IPS DF 6.9 (cell line): ENCODE results near the gene UBTD1.
A peak's percentile ranks its signal among the peaks of the same experiment; 100 is the strongest.

ENCODE experiments used
- DNase-seq: peaks from one replicate; pipeline ENCODE4 v3.0.0-alpha.2; 2013; ENCODE audit warnings: low read depth, low spot score
- H3K27ac ChIP-seq: one replicate; pipeline ENCODE4 v1.5.1; 2013; ENCODE audit warnings: low read length, control low read depth
- H3K27me3 ChIP-seq: 2 replicates; pipeline ENCODE4 v1.6.1; 2013; ENCODE audit warnings: mild to moderate bottlenecking, low read length; ENCODE audit not compliant: control insufficient read depth, insufficient read depth
- H3K36me3 ChIP-seq: 2 replicates; pipeline ENCODE4 v1.6.1; 2013; ENCODE audit warnings: low read length; ENCODE audit not compliant: control insufficient read depth, insufficient read depth
- H3K4me1 ChIP-seq: 2 replicates; pipeline ENCODE4 v1.6.1; 2013; ENCODE audit warnings: low read length; ENCODE audit not compliant: control insufficient read depth, insufficient read depth
- H3K4me3 ChIP-seq: 2 replicates; pipeline ENCODE4 v1.5.1; 2013; ENCODE audit warnings: mild to moderate bottlenecking, low read length
- H3K9me3 ChIP-seq: 2 replicates; pipeline ENCODE4 v1.6.1; 2013; ENCODE audit warnings: low read length, inconsistent platforms; ENCODE audit not compliant: control insufficient read depth, insufficient read depth
- WGBS: extraction: QIAGEN DNeasy Blood & Tissue Kit; methylation state at CpG from one replicate; pipeline ENCODE4 v1.1.7; 2013; ENCODE audit warnings: mixed read lengths, missing lambda C conversion rate; ENCODE audit not compliant: insufficient read length, insufficient coverage; 5-methylcytosine and 5-hydroxymethylcytosine counted together

UBTD1 gene

GRCh38 chr10:97498841-97499560, at the start of gene UBTD1:
Gene UBTD1 (plus strand): TSS chr10:97498924. CDS start chr10:97499204, 280 bp downstream.
- Histone ChIP-seq H3K4me1 (peaks cover 6% of the 10 kb centered on the region; the same call in 1 of the 2 replicates), H3K36me3 (no peaks in the 10 kb centered on the region), H3K9me3 (no peaks in the 10 kb centered on the region), H3K27ac (no peak within 1 kb of the TSS), H3K27me3 (peaks cover 2% of the 10 kb centered on the region; the same call in 1 of the 2 replicates), H3K4me3 (peak within 1 kb of the TSS; percentile 79)
- DNase-seq, result no peak
- no CpG with 5 or more reads among the region's 66 CpGs for WGBS

DNA sequence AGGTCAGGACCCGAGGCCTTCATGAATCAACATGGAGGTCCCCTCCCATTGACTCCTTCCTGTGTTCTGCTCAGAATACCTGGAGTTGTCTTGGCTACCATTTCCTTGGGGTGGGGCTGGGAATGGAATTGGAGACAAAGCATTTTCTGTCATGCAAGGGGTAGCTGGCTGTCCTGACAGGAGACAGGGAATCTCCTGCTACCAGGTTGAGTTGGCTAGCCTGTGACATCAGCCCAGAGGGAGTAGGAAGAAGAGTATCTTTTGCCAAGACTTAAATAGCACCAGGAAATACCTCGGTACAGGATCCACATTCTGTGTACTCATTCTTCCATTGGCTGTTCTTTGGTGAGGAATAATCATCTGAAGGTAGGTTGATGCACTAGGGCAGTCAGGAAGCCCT, 47.9 kb upstream of the UBTD1 start:
- WGBS, result no CpG with 5 or more reads among the region's 2 CpGs
- Histone ChIP-seq H3K36me3 (peaks cover 7% of the 10 kb centered on the region; the same call in 1 of the 2 replicates), H3K4me3 (no peak overlapping the region), H3K27me3 (no peaks in the 10 kb centered on the region), H3K9me3 (no peaks in the 10 kb centered on the region), H3K4me1 (no peaks in the 10 kb centered on the region), H3K27ac (no peak overlapping the region)
- no peak for DNase-seq

DNA sequence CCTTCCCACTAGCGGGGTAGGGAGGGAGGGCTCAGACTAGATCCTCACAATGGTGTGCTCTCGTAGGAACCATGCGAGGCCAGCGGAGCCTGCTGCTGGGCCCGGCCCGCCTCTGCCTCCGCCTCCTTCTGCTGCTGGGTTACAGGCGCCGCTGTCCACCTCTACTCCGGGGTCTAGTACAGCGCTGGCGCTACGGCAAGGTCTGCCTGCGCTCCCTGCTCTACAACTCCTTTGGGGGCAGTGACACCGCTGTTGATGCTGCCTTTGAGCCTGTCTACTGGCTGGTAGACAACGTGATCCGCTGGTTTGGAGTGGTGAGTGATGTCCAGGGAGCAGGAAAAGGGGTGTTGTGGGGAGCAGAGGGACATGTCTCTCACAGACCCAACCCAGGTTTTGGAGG, 47.1 kb upstream of the UBTD1 start:
- Histone ChIP-seq H3K4me3 (no peak overlapping the region), H3K27ac (no peak overlapping the region), H3K27me3 (no peaks in the 10 kb centered on the region), H3K9me3 (no peaks in the 10 kb centered on the region), H3K36me3 (peaks cover 8% of the 10 kb centered on the region; the same call in 1 of the 2 replicates), H3K4me1 (no peaks in the 10 kb centered on the region)
- WGBS, result no CpG with 5 or more reads among the region's 17 CpGs
- DNase-seq, result no peak

DNA sequence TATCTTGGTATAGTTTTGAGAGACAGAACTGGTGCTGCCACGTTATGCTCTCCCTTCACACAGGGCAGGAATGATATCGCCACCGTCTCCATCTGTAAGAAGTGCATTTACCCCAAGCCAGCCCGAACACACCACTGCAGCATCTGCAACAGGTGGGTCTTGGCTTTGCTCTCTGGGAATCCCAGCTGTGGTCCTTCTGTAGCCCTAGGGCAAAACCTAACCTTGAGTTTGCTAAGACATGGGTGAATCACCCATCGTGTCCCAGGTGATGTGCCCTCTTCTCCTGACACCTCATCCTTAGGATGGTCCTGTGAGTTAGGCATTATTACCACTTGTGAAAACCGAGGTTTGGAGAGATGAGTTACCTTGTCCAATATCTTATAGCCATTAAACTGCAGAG, 46.4 kb upstream of the UBTD1 start:
- no peaks in the 10 kb centered on the region for H3K27me3 ChIP-seq
- no CpG with 5 or more reads among the region's 6 CpGs for WGBS
- no peaks in the 10 kb centered on the region for H3K4me1 ChIP-seq
- H3K36me3 ChIP-seq, result peaks cover 8% of the 10 kb centered on the region; the same call in 1 of the 2 replicates
- no peaks in the 10 kb centered on the region for H3K9me3 ChIP-seq
- DNase-seq, result no peak
- no peak overlapping the region for H3K4me3 ChIP-seq
- no peak overlapping the region for H3K27ac ChIP-seq

DNA sequence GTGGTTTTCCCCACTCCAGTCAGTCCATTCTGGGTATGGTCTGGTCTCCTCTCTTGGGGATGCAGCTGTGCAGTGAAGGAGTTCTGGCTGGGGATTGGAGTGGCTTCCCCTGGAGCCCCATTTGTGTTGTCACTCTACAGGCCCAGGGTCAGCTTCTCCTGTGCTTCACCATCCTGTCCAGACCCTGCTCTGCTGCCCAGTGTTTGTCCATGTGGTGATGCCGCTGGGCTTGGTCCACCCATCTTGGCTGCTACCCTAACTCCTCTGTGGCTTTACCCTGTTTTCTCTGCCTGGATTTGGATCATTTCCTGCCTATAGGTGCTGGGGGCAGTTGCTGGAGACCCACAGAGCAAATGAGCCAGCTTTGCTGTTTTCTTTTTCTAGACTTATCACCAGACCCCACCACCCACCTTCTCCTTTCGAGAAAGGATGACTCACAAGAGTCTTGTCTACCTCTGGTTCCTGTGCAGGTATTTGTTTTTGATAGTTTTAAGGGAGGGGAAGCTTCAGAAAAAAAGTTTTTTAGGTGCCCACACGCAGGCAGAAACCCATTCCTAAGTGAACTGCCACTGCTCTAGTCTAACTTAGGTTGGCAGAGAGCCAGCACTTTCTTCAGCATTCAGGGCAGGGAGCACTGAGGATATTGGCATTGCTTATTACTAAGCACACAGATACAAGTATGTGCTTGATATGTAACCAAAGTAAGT, 44.2 kb upstream of the UBTD1 start:
- H3K27me3 ChIP-seq, result no peaks in the 10 kb centered on the region
- no peaks in the 10 kb centered on the region for H3K9me3 ChIP-seq
- no peak overlapping the region for H3K4me3 ChIP-seq
- peaks cover 20% of the 10 kb centered on the region; the same call in 1 of the 2 replicates for H3K36me3 ChIP-seq
- no peaks in the 10 kb centered on the region for H3K4me1 ChIP-seq
- no peak for DNase-seq
- H3K27ac ChIP-seq, result no peak overlapping the region
- WGBS, result no CpG with 5 or more reads among the region's 3 CpGs

- Histone ChIP-seq H3K4me3 (no peak overlapping the region), H3K4me1 (no peaks in the 10 kb centered on the region), H3K27me3 (no peaks in the 10 kb centered on the region), H3K36me3 (peaks cover 35% of the 10 kb centered on the region), H3K9me3 (no peaks in the 10 kb centered on the region), H3K27ac (no peak overlapping the region)
- no CpG with 5 or more reads among the region's 5 CpGs for WGBS
- DNase-seq, result no peak
Measured at GRCh38 chr10:97456034-97456685, 42.6 kb upstream of the UBTD1 start.

DNA sequence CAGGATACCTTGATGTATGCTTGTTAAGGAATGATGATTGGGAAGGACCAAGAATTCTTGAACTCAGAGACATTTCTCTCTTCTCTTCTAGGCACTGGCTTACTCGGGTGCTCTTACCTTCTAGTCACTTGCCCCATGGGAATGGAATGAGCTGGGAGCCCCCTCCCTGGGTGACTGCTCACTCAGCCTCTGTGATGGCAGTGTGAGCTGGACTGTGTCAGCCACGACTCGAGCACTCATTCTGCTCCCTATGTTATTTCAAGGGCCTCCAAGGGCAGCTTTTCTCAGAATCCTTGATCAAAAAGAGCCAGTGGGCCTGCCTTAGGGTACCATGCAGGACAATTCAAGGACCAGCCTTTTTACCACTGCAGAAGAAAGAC, 42.0 kb upstream of the UBTD1 start:
- no CpG with 5 or more reads among the region's 3 CpGs for WGBS
- no peak overlapping the region for H3K4me3 ChIP-seq
- H3K9me3 ChIP-seq, result no peaks in the 10 kb centered on the region
- DNase-seq, result no peak
- peaks cover 40% of the 10 kb centered on the region for H3K36me3 ChIP-seq
- no peaks in the 10 kb centered on the region for H3K27me3 ChIP-seq
- H3K4me1 ChIP-seq, result no peaks in the 10 kb centered on the region
- no peak overlapping the region for H3K27ac ChIP-seq

- Histone ChIP-seq H3K4me3 (no peak overlapping the region), H3K4me1 (no peaks in the 10 kb centered on the region), H3K9me3 (no peaks in the 10 kb centered on the region), H3K27ac (no peak overlapping the region), H3K27me3 (no peaks in the 10 kb centered on the region), H3K36me3 (peaks cover 51% of the 10 kb centered on the region)
- DNase-seq, result no peak
- WGBS, result no CpG with 5 or more reads among the region's 7 CpGs
Measured at GRCh38 chr10:97459111-97459510, 39.6 kb upstream of the UBTD1 start.

DNA sequence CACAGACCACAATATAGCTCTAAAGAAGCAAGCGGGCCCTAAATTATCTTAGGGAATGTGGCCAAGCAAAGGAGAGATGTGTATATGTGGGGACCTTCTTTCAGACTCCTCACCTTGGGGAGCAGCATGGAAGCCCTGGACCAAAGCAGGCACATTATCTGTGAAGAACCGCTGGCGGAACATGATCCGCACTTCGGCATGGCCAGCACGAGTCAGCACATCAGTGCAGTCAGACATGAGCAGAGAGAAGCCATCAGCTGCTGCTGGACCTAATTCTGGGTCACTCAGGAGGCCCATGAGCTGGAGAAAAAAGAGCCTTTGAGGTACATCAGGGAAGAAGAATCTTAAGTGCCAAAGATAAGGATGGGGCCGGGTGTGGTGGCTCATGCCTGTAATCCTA, 38.8 kb upstream of the UBTD1 start:
- no peaks in the 10 kb centered on the region for H3K27me3 ChIP-seq
- WGBS, result no CpG with 5 or more reads among the region's 7 CpGs
- peaks cover 51% of the 10 kb centered on the region for H3K36me3 ChIP-seq
- no peaks in the 10 kb centered on the region for H3K4me1 ChIP-seq
- no peak overlapping the region for H3K27ac ChIP-seq
- no peak for DNase-seq
- no peak overlapping the region for H3K4me3 ChIP-seq
- H3K9me3 ChIP-seq, result no peaks in the 10 kb centered on the region

DNA sequence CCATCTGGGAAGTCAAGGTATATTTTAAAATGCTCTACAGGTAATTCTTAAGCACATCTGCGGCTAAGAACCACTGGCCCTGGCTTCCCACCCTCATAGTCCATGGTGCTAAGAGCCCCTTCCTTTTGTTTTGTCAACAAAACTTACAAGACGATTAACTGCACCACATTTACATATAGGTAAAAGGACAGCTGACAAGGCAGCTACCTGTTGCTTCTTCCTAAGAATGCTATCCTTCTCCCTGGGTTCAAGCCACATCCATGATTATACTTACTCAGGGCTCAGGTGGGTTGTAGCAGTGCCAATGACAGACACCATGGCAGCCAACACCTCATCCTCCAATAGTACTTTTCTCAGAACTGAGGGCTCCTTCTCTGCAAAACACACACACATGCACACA, 36.4 kb upstream of the UBTD1 start:
- DNase-seq, result no peak
- no peaks in the 10 kb centered on the region for H3K4me1 ChIP-seq
- no CpG with 5 or more reads among the region's 2 CpGs for WGBS
- H3K36me3 ChIP-seq, result peaks cover 62% of the 10 kb centered on the region
- H3K4me3 ChIP-seq, result no peak overlapping the region
- H3K27me3 ChIP-seq, result no peaks in the 10 kb centered on the region
- H3K27ac ChIP-seq, result no peak overlapping the region
- H3K9me3 ChIP-seq, result no peaks in the 10 kb centered on the region
